Stimulated activated CD4-positive, alpha-beta T cell treated with anti-CD3 and anti-CD28 coated beads, Interleukin-4, amount 100 ng/mL, for 48 hours (primary cell): ENCODE results near the gene SEC24B.
A peak's percentile ranks its signal among the peaks of the same experiment; 100 is the strongest.
"Not testable (repeated sequence)": the region's sequence is repeated elsewhere in the genome, so short reads cannot be mapped to it uniquely, and the experiment has no call there.

ENCODE experiments used
- DNase-seq, 2 donors: peaks; one replicate each; pipeline ENCODE4 v3.0.0-alpha.2; 2020; ENCODE audit warnings: low read depth in 2 of 2

The SEC24B gene

GRCh38 chr4:109506890-109507289 lies 73.3 kb downstream of the SEC24B start:
- DNase-seq = no peak

- no peak for DNase-seq
These were observed 77.1 kb downstream of the SEC24B start for GRCh38 chr4:109510687-109511086.

DNA sequence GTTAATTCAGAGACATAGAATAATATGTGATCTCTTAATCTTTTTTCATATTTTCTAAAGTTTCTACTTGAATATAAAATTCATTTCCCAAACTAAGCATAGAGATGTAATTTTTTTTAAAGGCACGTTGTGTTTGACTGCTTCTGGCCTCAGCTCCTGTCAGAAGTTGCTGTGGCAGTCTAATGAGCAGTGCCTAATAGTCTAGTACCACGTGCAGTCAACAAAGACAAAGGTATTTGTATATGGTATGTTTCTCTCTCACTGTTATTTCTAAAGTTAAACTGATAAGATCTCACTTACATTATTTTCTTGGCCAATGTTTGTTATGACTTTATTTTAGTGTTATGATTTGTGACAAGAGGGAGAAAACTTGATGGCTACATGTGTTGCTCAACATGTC lies 77.8 kb downstream of the SEC24B start:
- no peak for DNase-seq

DNA sequence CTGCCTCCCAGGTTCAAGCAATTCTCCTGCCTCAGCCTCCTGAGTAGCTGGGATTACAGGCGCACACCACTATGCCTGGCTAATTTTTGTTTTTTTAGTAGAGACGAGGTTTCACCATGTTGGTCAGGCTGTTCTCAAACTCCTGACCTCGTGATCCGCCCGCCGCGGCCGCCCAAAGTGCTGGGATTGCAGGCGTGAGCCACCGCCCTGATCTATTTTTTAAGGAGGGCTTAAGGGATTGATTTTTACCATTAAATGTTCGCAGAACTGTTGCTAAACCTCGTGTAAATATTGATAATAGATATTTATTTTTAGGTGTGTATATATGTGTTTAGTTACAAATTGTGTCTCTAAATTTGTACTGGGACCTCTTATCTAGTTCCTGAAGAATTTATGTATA lies 79.8 kb downstream of the SEC24B start:
- DNase-seq = not testable (repeated sequence)

DNA sequence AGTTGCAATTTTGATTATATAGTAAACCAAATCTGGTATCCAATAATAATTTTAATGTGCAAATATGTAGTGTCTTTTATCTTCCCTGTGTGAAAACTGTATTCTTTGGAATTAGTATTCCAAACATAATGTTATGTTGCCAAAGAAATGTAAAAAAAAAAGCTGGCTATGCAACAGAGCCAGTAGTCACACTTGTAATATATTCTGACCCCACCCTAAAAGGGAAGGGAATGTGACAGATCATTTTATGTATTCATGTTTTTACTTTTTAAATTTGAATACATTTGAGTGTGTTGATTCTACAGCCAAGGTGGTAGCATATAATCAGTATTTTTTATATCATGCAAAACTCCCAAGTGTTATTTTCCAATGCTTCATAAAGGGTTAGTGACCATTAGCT lies 98.6 kb downstream of the SEC24B start:
- DNase-seq = no peak

- DNase-seq = no peak
These were observed 111.8 kb downstream of the SEC24B start for GRCh38 chr4:109545401-109545800.

DNA sequence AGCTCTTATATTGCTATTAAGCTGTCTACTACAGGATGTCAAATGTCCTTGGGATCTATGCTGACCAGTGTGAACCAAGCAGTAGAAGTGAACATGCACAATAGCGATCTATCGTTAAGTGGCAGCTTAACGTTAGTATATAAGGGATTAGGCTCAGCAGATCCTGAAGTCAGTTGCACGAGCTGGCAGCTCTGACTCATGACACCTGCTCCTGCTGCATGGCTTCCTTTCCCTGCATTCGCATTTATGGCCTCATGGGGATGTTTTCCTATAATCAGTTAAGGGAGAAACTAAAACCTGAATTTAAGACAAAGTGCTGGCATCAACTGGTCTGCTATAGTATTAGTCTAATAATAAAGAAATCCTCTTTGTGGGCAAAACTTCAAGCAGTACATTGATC lies 113.8 kb downstream of the SEC24B start:
- no peak for DNase-seq

- DNase-seq = no peak
These were observed 115.0 kb downstream of the SEC24B start for GRCh38 chr4:109548655-109549054.

- no peak for DNase-seq
These were observed 118.6 kb downstream of the SEC24B start for GRCh38 chr4:109552237-109552636.

- no peak for DNase-seq
These were observed 119.5 kb downstream of the SEC24B start for GRCh38 chr4:109553130-109553529.

- DNase-seq = no peak
These were observed 121.4 kb downstream of the SEC24B start for GRCh38 chr4:109554971-109555370.

DNA sequence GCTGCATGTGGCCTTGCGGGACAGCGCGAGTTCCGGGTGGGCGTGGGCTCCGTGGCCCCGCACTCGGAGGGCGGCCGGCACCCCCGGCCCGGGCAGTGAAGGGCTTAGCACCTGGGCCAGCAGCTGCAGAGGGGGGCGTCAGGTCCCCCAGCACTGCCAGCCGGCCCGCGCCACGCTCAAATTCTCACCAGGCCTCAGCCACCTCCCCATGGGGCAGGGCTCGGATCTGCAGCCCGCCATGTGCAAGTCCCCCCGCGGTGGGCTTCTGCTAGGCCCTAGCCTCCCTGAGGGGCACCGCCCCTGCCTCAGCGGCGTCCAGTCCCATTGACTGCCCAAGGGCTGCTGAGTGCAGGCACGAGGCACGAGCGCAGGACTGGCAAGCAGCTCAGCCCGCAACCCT lies 123.8 kb downstream of the SEC24B start:
- no peak for DNase-seq

DNA sequence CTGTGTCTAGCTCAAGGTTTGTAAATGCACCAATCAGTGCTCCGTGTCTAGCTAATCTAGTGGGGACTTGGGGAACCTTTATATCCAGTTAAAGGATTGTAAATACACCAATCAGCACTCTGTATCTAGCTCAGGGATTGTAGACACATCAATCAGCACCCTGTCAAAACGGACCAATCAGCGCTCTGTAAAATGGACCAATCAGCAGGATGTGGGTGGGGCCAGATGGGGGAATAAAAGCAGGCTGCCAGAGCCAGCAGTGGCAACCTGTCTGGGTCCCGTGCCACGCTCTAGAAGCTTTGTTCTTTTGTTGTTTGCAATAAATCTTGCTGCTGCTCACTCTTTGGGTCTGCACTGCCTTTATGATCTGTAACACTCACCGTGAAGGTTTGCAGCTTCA lies 124.5 kb downstream of the SEC24B start:
- DNase-seq = peak in 1 of 2 donors; percentile 4

GRCh38 chr4:109559625-109559982 lies 126.0 kb downstream of the SEC24B start:
- peak; percentile 20 to 22 for DNase-seq

- DNase-seq = peak; percentile 81 to 91
These were observed 126.5 kb downstream of the SEC24B start, which contains the start of gene MCUB for GRCh38 chr4:109559983-109560686. MCUB (plus strand) TSS chr4:109560246; CDS start chr4:109560338, 92 bp downstream.

DNA sequence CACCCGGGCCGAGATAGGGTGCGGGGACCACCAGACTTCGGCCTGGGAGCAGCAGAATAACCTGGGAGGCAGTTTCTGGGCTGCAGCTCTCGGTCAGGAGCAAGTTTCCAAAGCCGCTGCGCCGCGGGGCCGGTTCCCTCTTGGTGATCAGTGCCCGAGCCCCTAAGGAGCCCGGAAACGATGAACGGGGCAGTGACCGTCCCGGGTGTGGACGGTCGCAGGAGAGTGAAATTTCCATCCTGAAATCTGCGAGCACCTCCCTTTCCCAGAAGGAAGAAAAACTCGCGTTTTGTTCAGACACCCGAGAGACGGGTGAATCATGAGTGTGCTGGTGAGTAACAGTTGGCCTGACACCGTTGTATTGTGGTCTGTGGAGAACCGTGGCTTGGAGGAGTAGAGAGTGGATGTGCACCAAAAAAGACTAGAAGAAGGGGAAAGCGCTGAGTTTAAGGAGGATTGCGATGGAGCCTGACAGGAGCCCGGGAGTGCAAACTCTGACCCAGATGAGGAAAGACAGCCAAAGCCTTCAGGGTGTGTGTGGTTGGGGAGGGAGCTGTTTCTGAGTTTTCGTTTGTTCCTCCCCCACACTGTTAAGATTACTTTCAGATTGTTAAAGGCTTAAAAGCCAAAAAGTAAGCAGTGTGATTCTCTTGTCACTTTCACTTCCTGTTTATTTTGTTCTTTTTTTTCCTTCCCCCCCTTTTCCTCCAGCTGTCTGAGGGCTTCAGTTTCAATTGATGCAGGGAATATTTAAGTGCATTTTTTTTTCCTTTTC lies 127.3 kb downstream of the SEC24B start:
- peak; percentile 33 to 54 for DNase-seq

DNA sequence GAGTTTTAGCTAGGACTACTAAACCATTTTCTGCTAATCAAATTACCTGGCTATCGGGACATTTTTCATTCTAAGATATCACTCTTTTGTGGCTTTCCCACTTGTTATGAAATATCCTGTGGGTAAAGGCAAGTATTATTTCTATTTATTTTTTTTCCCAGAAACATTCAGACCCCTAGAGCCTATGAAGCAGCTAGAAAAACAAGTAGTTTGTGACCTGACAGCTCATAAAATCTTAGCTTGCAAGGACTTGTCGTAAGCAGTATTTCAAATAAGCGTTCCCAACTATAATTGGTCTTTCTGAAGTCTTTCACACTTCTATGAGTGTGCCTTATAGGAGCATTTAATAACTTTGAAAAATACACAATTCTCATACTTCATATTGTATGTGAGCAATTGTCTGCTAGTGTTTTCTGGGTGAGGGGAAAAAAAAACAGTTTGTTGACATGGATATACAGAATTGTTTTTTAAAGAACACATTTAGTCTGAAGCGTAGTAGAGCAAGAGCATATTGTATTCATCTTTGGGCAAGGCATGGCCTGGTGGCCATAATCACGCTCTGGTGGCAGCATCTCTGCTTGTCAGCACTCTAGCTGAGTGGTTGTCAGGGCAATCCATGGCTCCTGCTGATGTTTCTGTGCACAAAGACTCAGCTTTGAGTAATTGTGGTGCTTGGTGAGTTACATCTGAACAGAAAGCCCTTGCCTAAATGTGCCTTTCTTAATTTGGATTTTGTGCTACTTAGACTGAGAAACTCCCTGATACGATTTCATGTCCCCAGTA lies 129.0 kb downstream of the SEC24B start:
- DNase-seq = peak in 1 of 2 donors; percentile 11

- no peak for DNase-seq
These were observed 137.9 kb downstream of the SEC24B start for GRCh38 chr4:109571494-109571893.

DNA sequence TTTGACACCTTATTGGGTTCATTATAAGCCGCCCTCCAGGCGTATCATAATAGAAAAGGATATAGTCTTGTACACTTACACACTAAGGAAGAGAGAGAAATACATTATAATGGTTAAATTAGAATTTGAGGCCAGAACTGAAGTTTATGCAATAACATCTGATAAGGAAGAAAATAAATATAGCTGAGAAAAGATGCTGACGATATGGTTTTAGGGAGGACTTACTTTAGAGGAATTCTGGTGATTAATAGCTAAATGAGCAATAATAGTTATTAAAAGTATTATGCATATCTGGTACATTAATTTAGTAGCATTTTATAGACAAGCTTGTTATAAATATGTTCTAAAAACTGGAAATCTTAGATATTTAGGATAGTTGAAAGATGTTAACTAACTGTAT lies 138.5 kb downstream of the SEC24B start:
- no peak for DNase-seq

- DNase-seq = no peak
These were observed 140.8 kb downstream of the SEC24B start for GRCh38 chr4:109574443-109574850.

- DNase-seq = no peak
These were observed 141.6 kb downstream of the SEC24B start for GRCh38 chr4:109574931-109575804.
